Measurements from ENCODE around the gene ARHGAP28. TPM values are rescaled to one million over a fixed set of nuclear protein-coding genes. Genes with fewer than 3 reads are reported as not detected.

The ARHGAP28 gene
- total RNA-seq, 2 experiments from 2014 or later, result not detected

DNA sequence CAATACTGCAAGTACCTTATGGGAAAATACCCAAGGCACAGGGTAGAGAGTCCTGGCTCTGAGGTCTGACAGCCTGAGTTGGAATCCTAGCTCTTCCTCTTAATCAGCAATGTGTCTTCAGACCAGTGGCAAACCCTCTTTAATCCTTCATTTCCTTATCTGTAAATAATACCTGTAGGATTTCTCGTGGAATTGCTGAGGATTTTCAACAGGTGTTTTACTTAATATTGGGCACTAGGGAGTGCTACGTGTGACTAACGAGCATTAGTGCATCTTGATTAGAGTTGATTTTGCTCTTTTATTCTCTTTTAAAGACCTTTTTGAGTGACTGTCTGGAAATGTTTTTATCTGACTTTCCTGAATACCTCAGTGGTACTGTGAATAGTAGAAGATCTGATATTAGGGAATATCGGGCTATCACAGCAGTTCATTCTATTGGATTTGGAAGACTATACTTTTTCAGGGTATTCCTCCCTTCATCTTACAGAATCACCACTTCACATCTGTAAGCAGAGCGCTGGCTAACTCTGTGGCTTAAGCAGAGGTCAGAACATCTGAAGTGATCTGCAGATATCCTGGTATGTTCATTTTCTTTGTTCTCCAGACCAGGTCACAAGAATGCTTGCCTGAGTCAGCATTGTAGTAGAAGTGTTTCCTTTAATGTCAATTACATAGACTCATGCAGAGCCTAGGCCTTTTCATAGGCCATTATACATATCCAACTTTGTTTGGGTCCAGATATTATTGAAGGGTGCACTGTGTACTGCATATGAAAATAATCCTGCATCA, 49.1 kb downstream of the ARHGAP28 start:
- Mint-ChIP-seq H3K27ac (no peak overlapping the region), H3K9me3 (no peaks in the 10 kb centered on the region), H3K27me3 (no peaks in the 10 kb centered on the region), H3K4me1 (ENCODE audit: low read depth) (no peaks in the 10 kb centered on the region), H3K36me3 (ENCODE audit: low read depth) (no peaks in the 10 kb centered on the region), H3K4me3 (no peak overlapping the region)
- Histone ChIP-seq H3K27ac (ENCODE audit: low read depth in 1 of 2, low read length in 2 of 2) (no peak overlapping the region), H3K4me1 (ENCODE audit: insufficient read depth, low read length) (no peaks in the 10 kb centered on the region), H3K9me3 (ENCODE audit: control insufficient read depth in 1 of 2, insufficient read depth in 1 of 2, low read length in 2 of 2) (peaks cover 0 to 11% of the 10 kb centered on the region in 2 experiments), H3K4me3 (ENCODE audit: low read length) (no peak overlapping the region), H3K36me3 (ENCODE audit: insufficient read depth, low read length) (no peaks in the 10 kb centered on the region), H3K27me3 (ENCODE audit: control insufficient read depth in 1 of 2, insufficient read depth in 2 of 2, low read length in 2 of 2) (no peaks in the 10 kb centered on the region)
- TF ChIP-seq, protein P1, sequence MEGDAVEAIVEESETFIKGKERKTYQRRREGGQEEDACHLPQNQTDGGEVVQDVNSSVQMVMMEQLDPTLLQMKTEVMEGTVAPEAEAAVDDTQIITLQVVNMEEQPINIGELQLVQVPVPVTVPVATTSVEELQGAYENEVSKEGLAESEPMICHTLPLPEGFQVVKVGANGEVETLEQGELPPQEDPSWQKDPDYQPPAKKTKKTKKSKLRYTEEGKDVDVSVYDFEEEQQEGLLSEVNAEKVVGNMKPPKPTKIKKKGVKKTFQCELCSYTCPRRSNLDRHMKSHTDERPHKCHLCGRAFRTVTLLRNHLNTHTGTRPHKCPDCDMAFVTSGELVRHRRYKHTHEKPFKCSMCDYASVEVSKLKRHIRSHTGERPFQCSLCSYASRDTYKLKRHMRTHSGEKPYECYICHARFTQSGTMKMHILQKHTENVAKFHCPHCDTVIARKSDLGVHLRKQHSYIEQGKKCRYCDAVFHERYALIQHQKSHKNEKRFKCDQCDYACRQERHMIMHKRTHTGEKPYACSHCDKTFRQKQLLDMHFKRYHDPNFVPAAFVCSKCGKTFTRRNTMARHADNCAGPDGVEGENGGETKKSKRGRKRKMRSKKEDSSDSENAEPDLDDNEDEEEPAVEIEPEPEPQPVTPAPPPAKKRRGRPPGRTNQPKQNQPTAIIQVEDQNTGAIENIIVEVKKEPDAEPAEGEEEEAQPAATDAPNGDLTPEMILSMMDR (IDR thresholded peaks at IDR 0.05), result no peak
- intact Hi-C loops (cut with DNase I, micrococcal nuclease), result no loop called here
- ChIA-PET POLR2A (no interaction called here), CTCF (no interaction called here)
- ATAC-seq (ENCODE audit: poor library complexity) (no peak), DNase-seq (no peak)

DNA sequence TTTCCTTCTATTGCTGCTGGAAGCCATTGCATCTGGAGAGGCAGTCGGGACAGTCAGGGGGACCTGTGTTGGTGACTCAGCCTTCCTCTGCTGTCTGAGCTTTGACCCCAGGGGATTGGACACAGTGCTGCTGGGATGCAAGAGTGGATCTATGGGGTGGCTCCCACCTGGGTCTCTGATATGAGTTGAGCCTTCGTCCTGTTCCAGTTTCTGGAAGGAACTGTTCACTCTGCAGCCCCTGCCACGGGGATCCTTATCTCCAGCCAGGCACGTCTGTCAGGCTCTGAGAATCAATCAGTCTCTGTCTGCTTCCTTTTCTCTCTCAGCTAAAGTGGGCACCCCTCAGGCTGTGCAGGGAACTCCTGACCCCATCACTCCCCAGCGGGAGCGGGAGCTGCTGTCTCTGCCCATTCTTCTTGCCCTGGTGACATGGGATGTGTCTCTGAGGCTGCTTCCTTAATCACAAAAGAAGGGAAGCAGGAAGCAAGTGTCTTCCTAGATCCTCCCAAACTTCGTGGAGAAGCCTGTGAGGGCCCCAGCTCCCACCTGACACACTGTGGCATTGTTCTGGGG, 51.7 kb downstream of the ARHGAP28 start:
- ChIA-PET CTCF (no interaction called here), POLR2A (no interaction called here)
- intact Hi-C loops (cut with DNase I, micrococcal nuclease), result loop anchor here in 1 of 2 experiments (10.0 kb wide), 1 partner anchor 64 kb away; no protein-coding TSS in a partner anchor
- no peaks in the 10 kb centered on the region for H3K9me3 Mint-ChIP-seq
- H3K4me1 Mint-ChIP-seq (ENCODE audit: low read depth), result no peaks in the 10 kb centered on the region
- DNase-seq (no peak), ATAC-seq (ENCODE audit: poor library complexity) (no peak)
- no peak overlapping the region for H3K4me3 Mint-ChIP-seq
- no peaks in the 10 kb centered on the region for H3K4me1 ChIP-seq (ENCODE audit: insufficient read depth, low read length)
- no peaks in the 10 kb centered on the region for H3K27me3 Mint-ChIP-seq
- H3K27ac ChIP-seq (ENCODE audit: low read depth in 1 of 2, low read length in 2 of 2), result no peak overlapping the region
- H3K27ac Mint-ChIP-seq, result no peak overlapping the region
- TF ChIP-seq, protein P1 (IDR thresholded peaks at IDR 0.05), result no peak
- no peaks in the 10 kb centered on the region for H3K36me3 Mint-ChIP-seq (ENCODE audit: low read depth)
- no peaks in the 10 kb centered on the region for H3K36me3 ChIP-seq (ENCODE audit: insufficient read depth, low read length)
- no peak overlapping the region for H3K4me3 ChIP-seq (ENCODE audit: low read length)
- H3K27me3 ChIP-seq (ENCODE audit: control insufficient read depth in 1 of 2, insufficient read depth in 2 of 2, low read length in 2 of 2), result no peaks in the 10 kb centered on the region
- peaks cover 0 to 6% of the 10 kb centered on the region in 2 experiments for H3K9me3 ChIP-seq (ENCODE audit: control insufficient read depth in 1 of 2, insufficient read depth in 1 of 2, low read length in 2 of 2)

DNA sequence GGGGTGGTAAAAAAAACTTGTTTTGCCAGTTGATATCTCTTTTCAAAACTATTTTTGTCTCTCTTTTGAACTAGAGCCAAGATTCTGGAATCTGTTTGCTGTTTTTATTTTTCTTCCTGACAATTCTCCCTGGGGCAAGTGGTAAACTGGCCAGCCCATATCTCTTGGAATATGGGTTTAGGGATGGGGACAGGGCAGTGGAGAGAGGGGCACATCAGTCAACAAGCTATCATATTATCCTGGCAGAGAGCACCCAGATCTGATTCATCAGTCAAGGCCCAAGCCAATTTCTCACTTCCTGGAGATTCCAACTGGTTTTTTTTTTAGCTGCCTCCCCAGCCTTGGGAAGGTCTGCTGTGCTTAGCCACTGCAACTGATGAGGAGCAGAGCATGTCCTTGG, 52.3 kb downstream of the ARHGAP28 start:
- TF ChIP-seq, protein P1 (IDR thresholded peaks at IDR 0.05), result no peak
- H3K4me1 Mint-ChIP-seq (ENCODE audit: low read depth), result no peaks in the 10 kb centered on the region
- H3K27ac Mint-ChIP-seq, result no peak overlapping the region

More for the DNA sequence above, 52.3 kb downstream of the ARHGAP28 start:
- no peaks in the 10 kb centered on the region for H3K9me3 Mint-ChIP-seq
- Histone ChIP-seq H3K9me3 (ENCODE audit: control insufficient read depth in 1 of 2, insufficient read depth in 1 of 2, low read length in 2 of 2) (peaks cover 0 to 3% of the 10 kb centered on the region in 2 experiments), H3K4me1 (ENCODE audit: insufficient read depth, low read length) (no peaks in the 10 kb centered on the region), H3K27me3 (ENCODE audit: control insufficient read depth in 1 of 2, insufficient read depth in 2 of 2, low read length in 2 of 2) (no peaks in the 10 kb centered on the region), H3K4me3 (ENCODE audit: low read length) (no peak overlapping the region), H3K36me3 (ENCODE audit: insufficient read depth, low read length) (no peaks in the 10 kb centered on the region), H3K27ac (ENCODE audit: low read depth in 1 of 2, low read length in 2 of 2) (no peak overlapping the region)
- no peaks in the 10 kb centered on the region for H3K36me3 Mint-ChIP-seq (ENCODE audit: low read depth)
- intact Hi-C loops (cut with DNase I, micrococcal nuclease), result loop anchor here in 1 of 2 experiments (10.0 kb wide), 1 partner anchor 63 kb away; no protein-coding TSS in a partner anchor
- POLR2A ChIA-PET, result no interaction called here
- no peak for ATAC-seq (ENCODE audit: poor library complexity)
- CTCF ChIA-PET, result no interaction called here
- H3K4me3 Mint-ChIP-seq, result no peak overlapping the region
- H3K27me3 Mint-ChIP-seq, result no peaks in the 10 kb centered on the region
- DNase-seq, result no peak
